Cardiac fibroblast (primary cell): Measurements from ENCODE around the gene MICAL2.
A peak's percentile ranks its signal among the peaks of the same experiment; 100 is the strongest.

Experiments
- DNase-seq, 2 donors: peaks; one replicate each; pipeline versions ENCODE4 v3.0.0 to v3.0.0-alpha.2; 2010; ENCODE audit warnings: low read depth in 2 of 2
- H3K4me3 ChIP-seq, 2 donors: replicated peaks in 1 of 2; 1 replicate in 1 of 2; 2 replicates in 1 of 2; pipeline ENCODE4 v1.5.1; 2011; ENCODE audit warnings: low read depth in 2 of 2, low read length in 2 of 2, mild to moderate bottlenecking in 2 of 2, moderate library complexity in 1 of 2
- TF ChIP-seq, protein P1 (sequence below): IDR thresholded peaks from one replicate; pipeline ENCODE4 v1.5.1; 2011; ENCODE audit warnings: low read depth, mild to moderate bottlenecking, low read length, inconsistent platforms

MICAL2 gene

DNA sequence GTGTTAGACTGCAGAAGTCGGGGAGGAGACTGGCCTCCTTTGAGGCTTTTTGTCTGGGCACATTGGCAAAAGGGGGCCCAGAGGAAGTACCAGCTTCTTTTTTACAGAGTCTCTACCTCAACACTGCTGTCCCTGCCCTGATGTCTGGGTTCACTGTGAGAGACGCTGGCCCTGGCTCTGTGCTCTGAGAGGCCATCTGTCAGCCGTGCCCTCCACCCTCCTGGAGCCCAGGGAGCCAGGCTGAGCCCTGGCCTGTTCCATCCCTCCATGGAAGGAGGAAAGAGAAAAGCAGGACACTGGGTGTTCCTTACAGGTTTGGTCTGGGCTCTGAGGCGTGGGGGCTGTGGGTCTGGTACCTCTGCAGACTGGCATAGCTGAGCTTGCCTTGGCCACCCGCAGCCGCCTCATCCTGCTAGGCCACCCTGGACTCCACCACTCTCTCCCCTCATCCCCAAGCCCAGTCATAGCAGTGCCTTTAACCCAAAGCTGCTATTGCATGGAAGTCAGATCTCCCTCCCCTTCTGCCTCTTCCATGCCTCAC is 161.5 kb downstream of the MICAL2 start:
- TF ChIP-seq, protein P1, sequence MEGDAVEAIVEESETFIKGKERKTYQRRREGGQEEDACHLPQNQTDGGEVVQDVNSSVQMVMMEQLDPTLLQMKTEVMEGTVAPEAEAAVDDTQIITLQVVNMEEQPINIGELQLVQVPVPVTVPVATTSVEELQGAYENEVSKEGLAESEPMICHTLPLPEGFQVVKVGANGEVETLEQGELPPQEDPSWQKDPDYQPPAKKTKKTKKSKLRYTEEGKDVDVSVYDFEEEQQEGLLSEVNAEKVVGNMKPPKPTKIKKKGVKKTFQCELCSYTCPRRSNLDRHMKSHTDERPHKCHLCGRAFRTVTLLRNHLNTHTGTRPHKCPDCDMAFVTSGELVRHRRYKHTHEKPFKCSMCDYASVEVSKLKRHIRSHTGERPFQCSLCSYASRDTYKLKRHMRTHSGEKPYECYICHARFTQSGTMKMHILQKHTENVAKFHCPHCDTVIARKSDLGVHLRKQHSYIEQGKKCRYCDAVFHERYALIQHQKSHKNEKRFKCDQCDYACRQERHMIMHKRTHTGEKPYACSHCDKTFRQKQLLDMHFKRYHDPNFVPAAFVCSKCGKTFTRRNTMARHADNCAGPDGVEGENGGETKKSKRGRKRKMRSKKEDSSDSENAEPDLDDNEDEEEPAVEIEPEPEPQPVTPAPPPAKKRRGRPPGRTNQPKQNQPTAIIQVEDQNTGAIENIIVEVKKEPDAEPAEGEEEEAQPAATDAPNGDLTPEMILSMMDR: no peak
- DNase-seq: no peak
- H3K4me3 ChIP-seq: no peak overlapping the region

DNA sequence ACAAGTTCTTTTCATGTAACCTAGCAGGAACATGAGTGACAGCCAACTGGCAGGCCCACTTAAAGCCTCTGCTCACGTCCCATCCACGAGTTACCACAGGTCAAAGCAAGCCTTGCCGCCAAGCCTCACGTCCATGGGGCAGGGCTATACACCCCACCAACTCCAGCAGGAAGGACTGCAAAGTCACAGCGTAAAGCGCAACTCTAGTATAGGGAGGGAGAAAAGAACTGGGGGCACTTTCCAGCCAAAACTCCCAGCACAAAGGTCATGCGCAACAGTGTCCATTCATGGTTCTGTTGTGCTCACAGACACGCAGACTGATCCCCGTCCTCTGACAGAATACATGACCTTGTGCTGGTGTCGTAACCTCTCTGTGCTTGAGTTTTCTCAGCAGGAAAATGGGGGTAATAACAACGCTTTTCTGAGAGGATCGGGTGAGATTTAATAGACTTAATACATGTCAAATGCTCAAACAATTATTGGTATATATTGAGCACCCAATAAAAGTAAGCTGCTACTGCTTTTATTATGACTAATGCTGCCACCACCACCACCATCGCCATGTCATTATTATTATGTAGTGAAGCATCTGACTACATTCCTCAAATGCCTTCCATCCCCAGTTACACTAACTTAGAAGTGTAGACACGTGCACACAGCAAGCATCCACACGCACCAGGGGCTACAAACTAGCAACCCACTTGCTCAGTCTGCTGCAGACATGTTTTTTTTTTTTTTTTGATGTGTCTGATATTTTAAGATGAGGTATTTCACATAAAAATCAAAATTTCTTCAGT is 162.6 kb downstream of the MICAL2 start:
- no peak overlapping the region for H3K4me3 ChIP-seq
- TF ChIP-seq, protein P1: no peak
- DNase-seq: peak in 1 of 2 donors; percentile 67

DNA sequence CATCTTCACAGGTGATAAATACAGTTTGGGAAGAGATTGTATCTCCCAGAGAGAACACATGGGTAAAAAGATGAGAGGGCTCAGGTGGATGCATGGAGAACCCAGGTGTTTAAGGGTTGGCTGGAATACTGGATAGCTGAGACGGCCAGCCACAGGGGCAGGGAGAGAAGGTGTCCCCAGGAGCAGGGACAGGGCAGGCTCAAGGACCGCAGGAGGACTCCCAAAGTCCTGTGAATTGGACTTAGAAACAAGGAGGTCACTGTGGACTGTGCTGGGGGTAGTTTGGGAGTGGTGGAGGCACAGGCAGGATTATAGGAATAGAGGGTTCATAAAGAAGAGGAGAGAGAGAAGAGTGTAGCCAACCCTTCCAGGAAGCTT is 163.2 kb downstream of the MICAL2 start:
- no peak for DNase-seq
- TF ChIP-seq, protein P1: no peak
- no peak overlapping the region for H3K4me3 ChIP-seq

- TF ChIP-seq, protein P1: no peak
- no peak for DNase-seq
- no peak overlapping the region for H3K4me3 ChIP-seq
Measured at GRCh38 chr11:12274056-12274455, 163.7 kb downstream of the MICAL2 start.

DNA sequence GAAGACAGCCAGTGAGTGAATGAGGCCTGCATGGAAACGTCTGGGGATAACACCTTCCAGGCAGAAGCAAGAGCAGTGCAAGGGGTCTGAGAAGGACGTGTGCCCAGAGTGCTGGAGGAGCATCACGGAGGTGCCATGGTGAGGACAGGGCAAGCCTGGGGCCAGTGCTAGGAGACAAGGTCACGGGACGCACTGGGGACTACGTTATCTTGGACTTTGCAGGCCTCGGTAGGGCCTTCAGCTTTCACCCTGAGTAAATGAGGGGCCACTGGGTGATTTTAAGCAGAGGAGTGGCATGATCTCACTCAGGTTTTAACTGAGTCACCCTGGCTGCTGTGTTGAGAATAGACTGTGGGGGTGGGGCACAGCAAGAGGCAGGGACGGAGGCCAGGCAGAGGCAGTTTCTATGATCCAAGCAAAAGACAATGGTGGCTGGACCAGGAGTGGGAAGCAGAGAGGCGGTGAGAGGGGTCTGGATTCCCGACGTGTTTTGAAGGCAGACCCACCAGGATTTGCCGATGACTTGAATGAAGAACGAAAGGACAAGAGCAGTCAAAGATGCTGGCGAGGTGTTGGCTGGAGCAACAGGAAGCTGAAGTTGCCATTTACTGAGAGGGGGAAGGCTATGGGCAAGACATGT is 164.3 kb downstream of the MICAL2 start:
- H3K4me3 ChIP-seq: no peak overlapping the region
- peak in 1 of 2 donors; percentile 74 for DNase-seq
- TF ChIP-seq, protein P1: no peak

DNA sequence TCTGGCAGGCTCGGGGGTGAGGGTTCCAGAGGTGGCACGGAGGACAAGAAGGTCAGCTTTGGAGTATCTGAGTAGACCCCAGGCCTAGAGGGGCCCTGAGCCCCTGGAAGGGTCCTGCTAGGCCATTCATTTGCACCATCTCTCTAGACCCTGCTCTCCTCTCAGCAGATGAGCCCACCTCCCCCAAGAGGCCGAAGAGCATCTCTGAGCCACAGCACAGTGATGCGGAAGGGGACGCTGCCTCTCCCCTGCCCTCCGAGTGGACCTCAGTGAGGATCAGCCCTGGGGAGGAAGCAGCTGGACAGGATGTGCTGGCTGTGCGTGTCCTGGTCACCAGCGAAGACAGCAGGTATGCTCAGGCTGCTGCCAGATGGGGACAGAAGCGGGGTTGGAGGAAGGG is 165.4 kb downstream of the MICAL2 start:
- DNase-seq: no peak
- TF ChIP-seq, protein P1: no peak
- no peak overlapping the region for H3K4me3 ChIP-seq
